Fibroblast of lung (primary cell): ENCODE results near the gene WDR47.

Experiments
- EZH2 ChIP-seq: IDR thresholded peaks from 2 replicates; pipeline ENCODE4 v1.5.1; 2012; ENCODE audit warnings: low read length, control low read depth, mild to moderate bottlenecking; ENCODE audit errors: missing control alignments
- TF ChIP-seq, protein P1 (sequence below), 2 donors: IDR thresholded peaks in 1 of 2; conservative IDR thresholded peaks in 1 of 2; 1 replicate in 1 of 2; 2 replicates in 1 of 2; pipeline ENCODE4 v1.5.1; 2011 to 2012; ENCODE audit warnings: low read length in 2 of 2, control low read depth in 1 of 2, inconsistent platforms in 1 of 2, low read depth in 1 of 2, mild to moderate bottlenecking in 1 of 2

- TF ChIP-seq, protein P1, sequence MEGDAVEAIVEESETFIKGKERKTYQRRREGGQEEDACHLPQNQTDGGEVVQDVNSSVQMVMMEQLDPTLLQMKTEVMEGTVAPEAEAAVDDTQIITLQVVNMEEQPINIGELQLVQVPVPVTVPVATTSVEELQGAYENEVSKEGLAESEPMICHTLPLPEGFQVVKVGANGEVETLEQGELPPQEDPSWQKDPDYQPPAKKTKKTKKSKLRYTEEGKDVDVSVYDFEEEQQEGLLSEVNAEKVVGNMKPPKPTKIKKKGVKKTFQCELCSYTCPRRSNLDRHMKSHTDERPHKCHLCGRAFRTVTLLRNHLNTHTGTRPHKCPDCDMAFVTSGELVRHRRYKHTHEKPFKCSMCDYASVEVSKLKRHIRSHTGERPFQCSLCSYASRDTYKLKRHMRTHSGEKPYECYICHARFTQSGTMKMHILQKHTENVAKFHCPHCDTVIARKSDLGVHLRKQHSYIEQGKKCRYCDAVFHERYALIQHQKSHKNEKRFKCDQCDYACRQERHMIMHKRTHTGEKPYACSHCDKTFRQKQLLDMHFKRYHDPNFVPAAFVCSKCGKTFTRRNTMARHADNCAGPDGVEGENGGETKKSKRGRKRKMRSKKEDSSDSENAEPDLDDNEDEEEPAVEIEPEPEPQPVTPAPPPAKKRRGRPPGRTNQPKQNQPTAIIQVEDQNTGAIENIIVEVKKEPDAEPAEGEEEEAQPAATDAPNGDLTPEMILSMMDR (conservative IDR thresholded peaks at IDR 0.05 in 1 of 2, IDR thresholded peaks at IDR 0.05 in 1 of 2; ENCODE audit: low read depth in 1 of 2, low read length in 2 of 2) = no peak
- no peak for TF ChIP-seq EZH2
These were observed 7.5 kb downstream of the WDR47 start for GRCh38 chr1:109034382-109034781.
